Loucy (cell line): ENCODE measurements around the gene LPIN2.

Source experiments
- H2AFZ ChIP-seq: fragments of 200-600 bp; sonication (generic); 2 replicates; pipeline ENCODE4 v1.6.0; 2016; ENCODE audit warnings: antibody characterized with exemption, mild to moderate bottlenecking, low read length, moderate library complexity
- H3F3A ChIP-seq: fragments of 200-600 bp; 2 replicates; pipeline ENCODE4 v1.6.0; 2016; ENCODE audit warnings: antibody characterized with exemption, low read depth, mild to moderate bottlenecking
- H3K27me3 ChIP-seq: fragments of 200-600 bp; sonication (generic); 2 replicates; pipeline ENCODE4 v1.6.1; 2014; ENCODE audit warnings: low read length, mild to moderate bottlenecking; ENCODE audit not compliant: insufficient read depth, poor library complexity, severe bottlenecking
- H3K36me3 ChIP-seq: fragments of 200-600 bp; sonication (generic); 2 replicates; pipeline ENCODE4 v1.6.1; 2016; ENCODE audit warnings: low read length; ENCODE audit not compliant: insufficient read depth
- H3K4me1 ChIP-seq: fragments of 200-600 bp; sonication (generic); 2 replicates; pipeline ENCODE4 v1.5.1; 2014; ENCODE audit warnings: low read length, mild to moderate bottlenecking; ENCODE audit not compliant: insufficient read depth, poor library complexity, severe bottlenecking
- H3K4me2 ChIP-seq: fragments of 200-600 bp; sonication (generic); 2 replicates; pipeline ENCODE4 v1.6.0; 2014; ENCODE audit warnings: antibody characterized with exemption, low read length, low read depth, mild to moderate bottlenecking; ENCODE audit not compliant: poor library complexity, severe bottlenecking
- H3K4me3 ChIP-seq: fragments of 200-600 bp; sonication (generic); 2 replicates; pipeline ENCODE4 v1.5.1; 2014; ENCODE audit warnings: low read length, mild to moderate bottlenecking, mixed read lengths; ENCODE audit not compliant: poor library complexity, severe bottlenecking
- H3K79me2 ChIP-seq: fragments of 200-600 bp; sonication (generic); 2 replicates; pipeline ENCODE4 v1.6.1; 2014; ENCODE audit warnings: low read length; ENCODE audit not compliant: insufficient read depth
- H3K9ac ChIP-seq: fragments of 200-600 bp; sonication (generic); 2 replicates; pipeline ENCODE4 v1.6.0; 2014; ENCODE audit warnings: mild to moderate bottlenecking, low read depth, low read length, moderate library complexity; ENCODE audit not compliant: poor library complexity, severe bottlenecking
- H3K9me2 ChIP-seq: fragments of 200-600 bp; sonication (generic); replicated peaks from 2 replicates; pipeline ENCODE4 v1.6.1; 2016; ENCODE audit warnings: low read depth, low read length, mixed read lengths
- H3K9me3 ChIP-seq: fragments of 200-600 bp; sonication (generic); 2 replicates; pipeline ENCODE4 v1.6.1; 2014; ENCODE audit warnings: mild to moderate bottlenecking, antibody characterized with exemption, low read length, low read depth; ENCODE audit not compliant: insufficient read depth
- H4K20me1 ChIP-seq: fragments of 200-600 bp; sonication (generic); 2 replicates; pipeline ENCODE4 v1.6.0; 2014; ENCODE audit warnings: antibody characterized with exemption, low read length, mild to moderate bottlenecking; ENCODE audit not compliant: insufficient read depth, poor library complexity, severe bottlenecking
- EZH2phosphoT487 ChIP-seq: fragments of 200-600 bp; IDR thresholded peaks from 2 replicates; pipeline ENCODE4 v1.6.1; 2018; ENCODE audit warnings: antibody characterized with exemption, mild to moderate bottlenecking, moderate library complexity, borderline replicate concordance
- TF ChIP-seq, protein P1 (sequence below): fragments of 200-600 bp; sonication (generic); conservative IDR thresholded peaks from 2 replicates; pipeline ENCODE4 v1.5.1; 2014; ENCODE audit warnings: mild to moderate bottlenecking, antibody characterized with exemption, low read length

The LPIN2 gene

DNA sequence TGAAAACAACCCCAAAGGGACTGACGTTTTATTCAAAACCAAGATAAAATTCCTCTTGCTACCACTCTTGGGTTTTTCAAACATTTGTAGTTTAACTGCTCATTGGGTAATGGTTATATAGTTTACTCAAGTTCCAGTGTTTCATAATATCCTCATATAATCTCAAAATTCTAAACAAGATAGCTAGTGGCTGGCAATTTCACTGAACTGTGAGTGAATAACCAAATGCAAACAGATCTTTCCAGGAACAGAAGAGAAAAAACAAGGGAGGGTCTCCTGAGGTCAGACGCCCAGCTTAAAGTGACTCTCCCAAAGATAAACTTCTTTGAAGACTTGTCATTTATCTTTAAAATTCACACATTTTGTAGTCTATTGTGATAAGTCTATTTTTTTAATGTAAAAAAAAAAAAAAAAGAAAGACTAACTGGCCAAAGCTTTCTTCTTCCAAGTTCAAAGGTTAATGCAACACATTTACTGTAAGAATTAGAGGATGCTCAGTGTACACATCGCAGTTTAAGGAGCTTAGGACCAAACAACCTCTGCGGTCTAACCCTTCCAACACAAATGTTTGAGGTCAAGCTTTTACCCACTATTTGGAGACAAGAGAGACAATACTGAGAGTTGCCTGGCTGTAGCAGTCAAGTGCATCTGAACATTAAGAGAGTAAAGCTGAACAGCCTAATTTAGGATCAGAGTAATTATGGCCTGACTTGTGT lies 26.6 kb downstream of the LPIN2 start:
- Histone ChIP-seq H3K79me2 (peaks cover 93% of the 10 kb centered on the region), H3K36me3 (no peaks in the 10 kb centered on the region; the same call in 1 of the 2 replicates), H3K9ac (no peak overlapping the region), H4K20me1 (peaks cover 10% of the 10 kb centered on the region), H3K9me3 (no peaks in the 10 kb centered on the region), H3K4me1 (peaks cover 39% of the 10 kb centered on the region), H3K4me2 (no peak overlapping the region), H3K27me3 (no peaks in the 10 kb centered on the region), H2AFZ (no peak overlapping the region), H3F3A (no peaks in the 10 kb centered on the region), H3K4me3 (no peak overlapping the region), H3K9me2 (no peaks in the 10 kb centered on the region)
- TF ChIP-seq, protein P1, sequence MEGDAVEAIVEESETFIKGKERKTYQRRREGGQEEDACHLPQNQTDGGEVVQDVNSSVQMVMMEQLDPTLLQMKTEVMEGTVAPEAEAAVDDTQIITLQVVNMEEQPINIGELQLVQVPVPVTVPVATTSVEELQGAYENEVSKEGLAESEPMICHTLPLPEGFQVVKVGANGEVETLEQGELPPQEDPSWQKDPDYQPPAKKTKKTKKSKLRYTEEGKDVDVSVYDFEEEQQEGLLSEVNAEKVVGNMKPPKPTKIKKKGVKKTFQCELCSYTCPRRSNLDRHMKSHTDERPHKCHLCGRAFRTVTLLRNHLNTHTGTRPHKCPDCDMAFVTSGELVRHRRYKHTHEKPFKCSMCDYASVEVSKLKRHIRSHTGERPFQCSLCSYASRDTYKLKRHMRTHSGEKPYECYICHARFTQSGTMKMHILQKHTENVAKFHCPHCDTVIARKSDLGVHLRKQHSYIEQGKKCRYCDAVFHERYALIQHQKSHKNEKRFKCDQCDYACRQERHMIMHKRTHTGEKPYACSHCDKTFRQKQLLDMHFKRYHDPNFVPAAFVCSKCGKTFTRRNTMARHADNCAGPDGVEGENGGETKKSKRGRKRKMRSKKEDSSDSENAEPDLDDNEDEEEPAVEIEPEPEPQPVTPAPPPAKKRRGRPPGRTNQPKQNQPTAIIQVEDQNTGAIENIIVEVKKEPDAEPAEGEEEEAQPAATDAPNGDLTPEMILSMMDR = no peak
- TF ChIP-seq EZH2phosphoT487 = no peak

DNA sequence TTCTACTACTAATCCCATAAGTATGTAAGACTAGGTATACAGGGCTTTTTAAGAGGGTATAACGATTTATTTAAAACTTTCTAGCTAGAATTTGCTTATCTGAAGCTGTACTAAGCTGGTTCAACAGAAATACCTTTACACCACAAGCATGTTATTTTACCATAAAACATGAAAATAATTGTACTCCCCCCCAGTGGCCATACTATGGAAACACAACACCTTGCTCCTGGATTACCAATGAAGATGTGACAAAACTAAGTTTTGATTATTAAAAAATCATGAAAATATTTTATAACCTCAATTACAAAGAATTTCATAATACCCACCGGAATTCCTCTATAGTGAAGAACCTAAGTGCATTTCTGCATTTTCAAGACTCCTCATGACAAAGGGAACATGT lies 27.3 kb downstream of the LPIN2 start:
- Histone ChIP-seq H3F3A (no peaks in the 10 kb centered on the region), H2AFZ (no peak overlapping the region), H3K4me3 (no peak overlapping the region), H3K79me2 (peaks cover 93% of the 10 kb centered on the region), H3K4me1 (peaks cover 46% of the 10 kb centered on the region), H3K4me2 (no peak overlapping the region), H3K36me3 (no peaks in the 10 kb centered on the region; the same call in 1 of the 2 replicates), H4K20me1 (peaks cover 10% of the 10 kb centered on the region), H3K27me3 (no peaks in the 10 kb centered on the region), H3K9me3 (no peaks in the 10 kb centered on the region), H3K9ac (no peak overlapping the region), H3K9me2 (no peaks in the 10 kb centered on the region)
- TF ChIP-seq EZH2phosphoT487 = no peak
- TF ChIP-seq, protein P1 = peak; percentile 82

DNA sequence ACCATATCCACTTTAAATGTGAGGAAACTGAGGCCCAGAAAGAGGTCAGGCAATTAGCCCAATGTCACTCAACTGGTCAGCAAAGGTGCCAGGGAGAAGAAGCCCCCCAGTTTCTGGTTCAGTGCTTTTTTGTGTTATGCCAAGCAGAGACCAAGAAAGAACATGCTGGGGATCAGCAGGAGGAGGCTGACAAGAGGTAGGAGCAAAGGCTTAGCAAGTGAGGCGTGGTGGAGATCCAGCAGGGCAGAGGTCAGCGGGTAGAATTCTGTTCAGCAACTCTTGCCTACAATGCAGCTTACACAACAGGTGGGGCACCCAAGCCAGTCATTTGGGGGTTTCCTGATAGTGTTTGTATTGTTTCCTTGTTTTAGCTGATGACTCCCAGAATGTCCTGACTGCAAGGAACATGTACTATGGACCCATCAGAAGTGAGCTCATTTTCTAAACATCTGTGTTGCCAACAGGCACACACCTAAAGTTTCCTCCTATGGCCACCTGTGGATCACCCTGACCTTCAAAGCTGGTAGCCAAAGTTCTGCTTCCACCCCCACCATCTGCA lies 28.2 kb downstream of the LPIN2 start:
- peaks cover 54% of the 10 kb centered on the region for H3K4me1 ChIP-seq
- H3F3A ChIP-seq = no peaks in the 10 kb centered on the region
- H2AFZ ChIP-seq = no peak overlapping the region
- no peak overlapping the region for H3K4me3 ChIP-seq
- no peaks in the 10 kb centered on the region for H3K27me3 ChIP-seq
- H3K9me2 ChIP-seq = no peaks in the 10 kb centered on the region
- no peaks in the 10 kb centered on the region for H3K9me3 ChIP-seq
- H3K4me2 ChIP-seq = no peak overlapping the region
- no peaks in the 10 kb centered on the region for H3K36me3 ChIP-seq
- H3K9ac ChIP-seq = peak overlapping the region; percentile 16
- peaks cover 10% of the 10 kb centered on the region for H4K20me1 ChIP-seq
- H3K79me2 ChIP-seq = peaks cover 93% of the 10 kb centered on the region
- TF ChIP-seq, protein P1 = no peak
- no peak for TF ChIP-seq EZH2phosphoT487
